ENCODE data around the gene PRDM13. TPM values are rescaled to one million over a fixed set of nuclear protein-coding genes. Genes with fewer than 3 reads are reported as not detected.

PRDM13 gene
- total and polyA plus RNA-seq, 9 of the 15 experiments (the other 6 are each of a cell fraction or from before 2014, with no cell fraction given), result not detected

GRCh38 chr6:99568103-99568933 lies 38.3 kb upstream of the PRDM13 start, which contains the start of gene CCNC (continued):
- no peak for TF ChIP-seq REST (IDR thresholded peaks at IDR 0.05; ENCODE audit: borderline replicate concordance)
- TF ChIP-seq REST (CRISPR knock-in tag; IDR thresholded peaks at IDR 0.05; ENCODE audit: low read depth), result no peak
- TF ChIP-seq FOXK2 (conservative IDR thresholded peaks at IDR 0.05 in 1 of 2, IDR thresholded peaks at IDR 0.05 in 1 of 2; ENCODE audit: low read depth in 2 of 2), result no peak
- TF ChIP-seq PRDM10 (IDR thresholded peaks at IDR 0.05; ENCODE audit: partially characterized antibody), result no peak
- no peak for TF ChIP-seq CBX8 (IDR thresholded peaks at IDR 0.05; ENCODE audit: borderline replicate concordance, extremely low read depth, low read depth, low read length, poor library complexity, severe bottlenecking)
- TF ChIP-seq GTF2F1 (IDR thresholded peaks at IDR 0.05; ENCODE audit: low read depth, low read length), result peak; percentile 66; the same call in 1 of the 2 replicates
- TF ChIP-seq PHF8 (IDR thresholded peaks at IDR 0.05; ENCODE audit: borderline replicate concordance, low read length), result peak; percentile 97
- peak in 1 of 2 experiments; percentile 67; a peak in 1 of 4 replicates for TF ChIP-seq KDM4B (IDR thresholded peaks at IDR 0.05; ENCODE audit: borderline replicate concordance in 2 of 2, low read depth in 1 of 2)
- no peak for TF ChIP-seq ZNF436 (CRISPR knock-in tag; IDR thresholded peaks at IDR 0.05)

Measured in K562 (cell line).